Measurements from ENCODE around the gene GALNT10. TPM values are rescaled to one million over a fixed set of nuclear protein-coding genes. Genes with fewer than 3 reads are reported as not detected.

Gene GALNT10
- total RNA-seq, 2 experiments from 2014 or later: 16.8 to 19.8 TPM

- H3K4me3 Mint-ChIP-seq: no peak overlapping the region
- H3K4me1 Mint-ChIP-seq: peaks cover under 1% of the 10 kb centered on the region
- no peak overlapping the region for H3K27ac Mint-ChIP-seq
- peaks cover 8% of the 10 kb centered on the region for H3K36me3 Mint-ChIP-seq
- no peak for DNase-seq
- no peaks in the 10 kb centered on the region for H3K9me3 Mint-ChIP-seq
- no peaks in the 10 kb centered on the region for H3K27me3 Mint-ChIP-seq
These were observed 203.3 kb downstream of the GALNT10 start for GRCh38 chr5:154393850-154394249.

DNA sequence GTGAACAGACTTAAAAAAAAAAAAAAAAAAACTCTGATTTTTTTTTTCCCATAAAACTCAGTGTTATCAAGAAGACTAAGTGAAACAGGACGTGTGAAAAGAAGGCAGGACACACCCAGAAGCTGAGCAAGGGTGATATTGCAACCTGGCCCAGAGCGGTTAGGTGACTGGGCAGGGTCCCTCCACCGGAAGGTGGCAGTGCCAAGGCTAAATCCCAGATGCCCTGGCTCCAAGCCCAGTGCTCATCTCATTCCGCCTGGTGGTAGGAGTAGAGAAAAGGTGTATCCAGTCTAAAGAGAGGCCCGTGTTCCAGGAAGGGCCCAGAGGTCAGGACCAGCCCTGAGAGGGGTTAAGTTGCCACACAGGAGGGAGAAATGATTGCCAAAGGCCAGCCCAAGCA, 203.8 kb downstream of the GALNT10 start:
- Mint-ChIP-seq H3K27me3 (no peaks in the 10 kb centered on the region), H3K9me3 (no peaks in the 10 kb centered on the region), H3K4me3 (no peak overlapping the region), H3K4me1 (peaks cover 2% of the 10 kb centered on the region), H3K27ac (no peak overlapping the region), H3K36me3 (peaks cover 8% of the 10 kb centered on the region)
- DNase-seq: no peak

- Mint-ChIP-seq H3K4me3 (no peak overlapping the region), H3K36me3 (peaks cover 8% of the 10 kb centered on the region), H3K9me3 (no peaks in the 10 kb centered on the region), H3K27ac (no peak overlapping the region), H3K27me3 (no peaks in the 10 kb centered on the region), H3K4me1 (peaks cover 2% of the 10 kb centered on the region)
- DNase-seq: no peak
These were observed 205.0 kb downstream of the GALNT10 start for GRCh38 chr5:154395407-154396106.

- no peak overlapping the region for H3K27ac Mint-ChIP-seq
- no peaks in the 10 kb centered on the region for H3K9me3 Mint-ChIP-seq
- no peaks in the 10 kb centered on the region for H3K27me3 Mint-ChIP-seq
- H3K4me3 Mint-ChIP-seq: no peak overlapping the region
- H3K36me3 Mint-ChIP-seq: peaks cover 8% of the 10 kb centered on the region
- peaks cover 2% of the 10 kb centered on the region for H3K4me1 Mint-ChIP-seq
- no peak for DNase-seq
These were observed 205.6 kb downstream of the GALNT10 start for GRCh38 chr5:154396128-154396527.

DNA sequence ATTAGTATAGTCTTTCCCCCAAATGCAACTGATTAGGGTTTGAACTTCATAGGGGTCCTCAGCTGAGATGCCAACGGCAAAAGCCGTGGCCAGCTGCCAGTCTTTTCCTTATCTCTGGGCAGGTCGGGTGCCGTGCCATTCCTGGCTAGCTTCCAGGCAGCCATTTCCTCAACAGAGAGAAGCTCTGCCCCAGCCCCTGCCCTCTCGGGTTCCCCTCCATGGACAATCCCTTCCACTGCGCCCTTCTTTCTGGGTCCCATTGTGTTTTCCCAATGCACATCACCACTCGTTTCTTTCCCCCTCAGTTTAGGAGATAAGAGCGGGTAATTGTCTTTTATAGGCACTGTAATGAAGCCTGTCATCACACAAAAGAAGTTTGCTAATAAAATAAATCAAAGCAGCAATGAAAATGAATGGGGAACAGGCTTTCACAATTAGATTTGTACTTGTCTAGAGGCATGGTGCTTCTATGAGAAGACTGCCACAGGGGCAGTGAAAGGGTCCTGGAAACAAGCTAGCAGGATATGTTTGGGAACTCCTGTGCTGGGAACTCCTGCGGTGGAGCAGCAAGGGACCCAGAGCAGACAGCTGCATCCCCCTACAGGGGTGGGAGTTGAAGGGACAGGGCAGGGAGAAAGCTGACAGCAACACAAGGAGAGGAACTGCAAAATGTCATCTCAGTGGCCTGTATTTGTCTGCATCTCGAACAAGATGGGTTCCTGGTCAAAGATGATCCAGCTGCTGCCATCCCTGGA, 207.3 kb downstream of the GALNT10 start:
- no peaks in the 10 kb centered on the region for H3K9me3 Mint-ChIP-seq
- DNase-seq: no peak
- no peak overlapping the region for H3K4me3 Mint-ChIP-seq
- H3K36me3 Mint-ChIP-seq: no peaks in the 10 kb centered on the region
- H3K27me3 Mint-ChIP-seq: no peaks in the 10 kb centered on the region
- H3K27ac Mint-ChIP-seq: no peak overlapping the region
- H3K4me1 Mint-ChIP-seq: peaks cover 2% of the 10 kb centered on the region

GRCh38 chr5:154400678-154401077, 210.1 kb downstream of the GALNT10 start:
- DNase-seq: no peak
- Mint-ChIP-seq H3K4me1 (peaks cover 15% of the 10 kb centered on the region), H3K36me3 (no peaks in the 10 kb centered on the region), H3K27ac (no peak overlapping the region), H3K9me3 (no peaks in the 10 kb centered on the region), H3K27me3 (no peaks in the 10 kb centered on the region), H3K4me3 (no peak overlapping the region)

- Mint-ChIP-seq H3K36me3 (no peaks in the 10 kb centered on the region), H3K4me1 (peaks cover 16% of the 10 kb centered on the region), H3K27ac (no peak overlapping the region)
These were observed 210.8 kb downstream of the GALNT10 start for GRCh38 chr5:154401355-154401754.

GRCh38 chr5:154401931-154402330, 211.4 kb downstream of the GALNT10 start:
- Mint-ChIP-seq H3K27me3 (no peaks in the 10 kb centered on the region), H3K4me1 (peaks cover 16% of the 10 kb centered on the region), H3K9me3 (no peaks in the 10 kb centered on the region), H3K4me3 (no peak overlapping the region), H3K27ac (no peak overlapping the region), H3K36me3 (no peaks in the 10 kb centered on the region)
- no peak for DNase-seq

More at GRCh38 chr5:154401355-154401754, 210.8 kb downstream of the GALNT10 start:
- no peaks in the 10 kb centered on the region for H3K27me3 Mint-ChIP-seq
- DNase-seq: no peak
- no peaks in the 10 kb centered on the region for H3K9me3 Mint-ChIP-seq
- no peak overlapping the region for H3K4me3 Mint-ChIP-seq

GRCh38 chr5:154402611-154403010, 212.1 kb downstream of the GALNT10 start:
- no peaks in the 10 kb centered on the region for H3K9me3 Mint-ChIP-seq

GRCh38 chr5:154403234-154403633, 212.7 kb downstream of the GALNT10 start:
- peaks cover 16% of the 10 kb centered on the region for H3K4me1 Mint-ChIP-seq
- no peaks in the 10 kb centered on the region for H3K27me3 Mint-ChIP-seq
- DNase-seq: no peak
- H3K4me3 Mint-ChIP-seq: no peak overlapping the region
- H3K27ac Mint-ChIP-seq: no peak overlapping the region
- H3K9me3 Mint-ChIP-seq: no peaks in the 10 kb centered on the region
- H3K36me3 Mint-ChIP-seq: no peaks in the 10 kb centered on the region

More at GRCh38 chr5:154402611-154403010, 212.1 kb downstream of the GALNT10 start:
- DNase-seq: no peak
- H3K27me3 Mint-ChIP-seq: no peaks in the 10 kb centered on the region
- peaks cover 16% of the 10 kb centered on the region for H3K4me1 Mint-ChIP-seq
- no peak overlapping the region for H3K4me3 Mint-ChIP-seq
- no peak overlapping the region for H3K27ac Mint-ChIP-seq
- no peaks in the 10 kb centered on the region for H3K36me3 Mint-ChIP-seq

GRCh38 chr5:154403776-154404387, 213.3 kb downstream of the GALNT10 start:
- H3K27ac Mint-ChIP-seq: no peak overlapping the region
- H3K9me3 Mint-ChIP-seq: no peaks in the 10 kb centered on the region
- no peak overlapping the region for H3K4me3 Mint-ChIP-seq
- H3K4me1 Mint-ChIP-seq: peaks cover 16% of the 10 kb centered on the region
- H3K27me3 Mint-ChIP-seq: no peaks in the 10 kb centered on the region
- no peak for DNase-seq
- H3K36me3 Mint-ChIP-seq: no peaks in the 10 kb centered on the region

- peak overlapping the region; percentile 46 for H3K27ac Mint-ChIP-seq
- peak overlapping the region; percentile 63 for H3K4me3 Mint-ChIP-seq
- no peaks in the 10 kb centered on the region for H3K9me3 Mint-ChIP-seq
- no peaks in the 10 kb centered on the region for H3K36me3 Mint-ChIP-seq
- peak; percentile 80 for DNase-seq
- peaks cover 14% of the 10 kb centered on the region for H3K4me1 Mint-ChIP-seq
- H3K27me3 Mint-ChIP-seq: no peaks in the 10 kb centered on the region
These were observed 214.7 kb downstream of the GALNT10 start for GRCh38 chr5:154405078-154405792.

- H3K27me3 Mint-ChIP-seq: no peaks in the 10 kb centered on the region
- H3K4me1 Mint-ChIP-seq: peaks cover 14% of the 10 kb centered on the region
- no peak overlapping the region for H3K27ac Mint-ChIP-seq
- DNase-seq: no peak
- H3K4me3 Mint-ChIP-seq: no peak overlapping the region
- no peaks in the 10 kb centered on the region for H3K36me3 Mint-ChIP-seq
- H3K9me3 Mint-ChIP-seq: no peaks in the 10 kb centered on the region
These were observed 215.7 kb downstream of the GALNT10 start for GRCh38 chr5:154406231-154406630.

DNA sequence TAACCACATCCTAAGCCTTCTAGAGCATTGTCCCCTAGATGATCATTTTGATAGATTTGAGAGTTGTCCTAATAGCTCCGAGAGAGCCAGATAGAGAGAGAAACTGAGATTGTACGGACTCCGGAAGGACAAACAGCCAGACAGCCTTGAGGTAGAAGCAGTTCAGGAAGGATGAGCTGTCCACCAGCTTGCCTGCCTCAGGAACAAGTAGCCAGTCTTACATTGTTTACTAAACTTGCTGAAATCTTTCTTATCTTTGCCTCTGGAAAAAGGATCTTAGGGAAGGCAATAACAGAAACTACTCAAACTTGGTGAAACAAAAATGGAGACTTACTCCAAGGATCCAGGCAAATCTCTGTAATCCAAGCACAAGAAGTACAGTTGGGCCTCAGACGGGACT, 216.3 kb downstream of the GALNT10 start:
- Mint-ChIP-seq H3K27ac (no peak overlapping the region), H3K27me3 (no peaks in the 10 kb centered on the region), H3K36me3 (no peaks in the 10 kb centered on the region), H3K4me1 (peaks cover 14% of the 10 kb centered on the region), H3K4me3 (no peak overlapping the region), H3K9me3 (no peaks in the 10 kb centered on the region)
- DNase-seq: no peak

GRCh38 chr5:154408811-154409210, 218.3 kb downstream of the GALNT10 start:
- no peak overlapping the region for H3K4me3 Mint-ChIP-seq
- no peaks in the 10 kb centered on the region for H3K9me3 Mint-ChIP-seq
- no peak overlapping the region for H3K27ac Mint-ChIP-seq
- peaks cover 14% of the 10 kb centered on the region for H3K4me1 Mint-ChIP-seq
- H3K36me3 Mint-ChIP-seq: no peaks in the 10 kb centered on the region
- DNase-seq: no peak
- no peaks in the 10 kb centered on the region for H3K27me3 Mint-ChIP-seq

All from activated naive CD8-positive, alpha-beta T cell treated with anti-CD3 and anti-CD28 coated beads for 36 hours (primary cell).